Activated CD8-positive, alpha-beta T cell treated with anti-CD3 and anti-CD28 coated beads for 36 hours (primary cell): ENCODE measurements around the gene EPB41L4A. TPM values are rescaled to one million over a fixed set of nuclear protein-coding genes. Genes with fewer than 3 reads are reported as not detected.

Experiments used
- ATAC-seq: fragments of 200-7000 bp; cut with Tn5 transposase; one replicate; pipeline ENCODE4 v1.10.0; 2021; ENCODE audit warnings: mild to moderate bottlenecking, moderate library complexity
- CTCF ChIA-PET: fragments of 350-600 bp; sonication (Branson Sonifier 250); formaldehyde crosslinking; loops from one replicate; lab custom pipeline; 2021; ENCODE audit warnings: antibody characterized with exemption; lab: Charles Lee
- POLR2A ChIA-PET: fragments of 350-600 bp; sonication (Branson Sonifier 250); formaldehyde crosslinking; loops from one replicate; lab custom pipeline; 2021; ENCODE audit warnings: antibody characterized with exemption; lab: Charles Lee
- DNase-seq: peaks from one replicate; pipeline ENCODE4 v3.0.0-alpha.2; 2020
- H3K27ac Mint-ChIP-seq: one replicate; pipeline ENCODE4 v1.8.0; 2021; ENCODE audit warnings: mild to moderate bottlenecking, mixed read lengths
- H3K27me3 Mint-ChIP-seq: one replicate; pipeline ENCODE4 v1.8.0; 2021; ENCODE audit warnings: mixed read lengths
- H3K36me3 Mint-ChIP-seq: one replicate; pipeline ENCODE4 v1.8.0; 2021; ENCODE audit warnings: low read depth, mixed read lengths
- H3K4me1 Mint-ChIP-seq: one replicate; pipeline ENCODE4 v1.8.0; 2021; ENCODE audit warnings: low read depth, mixed read lengths
- H3K4me3 Mint-ChIP-seq: one replicate; pipeline ENCODE4 v1.8.0; 2021; ENCODE audit warnings: mild to moderate bottlenecking, moderate library complexity, mixed read lengths
- H3K9me3 Mint-ChIP-seq: one replicate; pipeline ENCODE4 v1.8.0; 2021; ENCODE audit warnings: mixed read lengths
- CTCF ChIP-seq: fragments of 200-600 bp; IDR thresholded peaks from one replicate; pipeline ENCODE4 v1.8.0; 2022; ENCODE audit warnings: antibody characterized with exemption, mild to moderate bottlenecking
- intact Hi-C: fragments of 100-400 bp; cut with micrococcal nuclease; formaldehyde crosslinking; loops from one replicate; pipeline ENCODE4 v1.10.0; 2022
- total RNA-seq, 2 experiments: library from RNA; stranded (reverse); gene quantifications; one replicate each; pipeline ENCODE4 v1.2.3, GENCODE V29; 2021

Gene EPB41L4A
- total RNA-seq, 2 experiments from 2014 or later = 0.25 TPM; not detected in 1

- ATAC-seq (no peak), DNase-seq (no peak)
- TF ChIP-seq CTCF = no peak
- ChIA-PET CTCF (no interaction called here), POLR2A (no interaction called here)
- Mint-ChIP-seq H3K27me3 (peaks cover 1% of the 10 kb centered on the region), H3K27ac (no peak overlapping the region), H3K36me3 (no peaks in the 10 kb centered on the region), H3K9me3 (no peaks in the 10 kb centered on the region), H3K4me1 (no peaks in the 10 kb centered on the region), H3K4me3 (no peak overlapping the region)
- intact Hi-C loops = no loop called here
Measured at GRCh38 chr5:112349371-112349770, 69.7 kb downstream of the EPB41L4A start.

GRCh38 chr5:112348915-112349314, 70.2 kb downstream of the EPB41L4A start:
- Mint-ChIP-seq H3K36me3 (no peaks in the 10 kb centered on the region), H3K9me3 (no peaks in the 10 kb centered on the region), H3K27ac (no peak overlapping the region), H3K4me3 (no peak overlapping the region), H3K27me3 (peaks cover 1% of the 10 kb centered on the region), H3K4me1 (no peaks in the 10 kb centered on the region)
- ChIA-PET POLR2A (no interaction called here), CTCF (no interaction called here)
- DNase-seq (no peak), ATAC-seq (no peak)
- intact Hi-C loops = no loop called here
- TF ChIP-seq CTCF = no peak

GRCh38 chr5:112348387-112348786, 70.7 kb downstream of the EPB41L4A start:
- ChIA-PET CTCF (no interaction called here), POLR2A (no interaction called here)
- ATAC-seq (no peak), DNase-seq (no peak)
- no peak for TF ChIP-seq CTCF
- no peak overlapping the region for H3K27ac Mint-ChIP-seq
- intact Hi-C loops = no loop called here
- H3K4me1 Mint-ChIP-seq = no peaks in the 10 kb centered on the region
- H3K9me3 Mint-ChIP-seq = no peaks in the 10 kb centered on the region
- no peaks in the 10 kb centered on the region for H3K36me3 Mint-ChIP-seq
- H3K4me3 Mint-ChIP-seq = no peak overlapping the region
- H3K27me3 Mint-ChIP-seq = peaks cover 1% of the 10 kb centered on the region

GRCh38 chr5:112346411-112347044, 72.5 kb downstream of the EPB41L4A start:
- no peak overlapping the region for H3K27ac Mint-ChIP-seq
- TF ChIP-seq CTCF = no peak
- POLR2A ChIA-PET = no interaction called here
- H3K27me3 Mint-ChIP-seq = peaks cover 1% of the 10 kb centered on the region
- H3K4me1 Mint-ChIP-seq = no peaks in the 10 kb centered on the region
- no peak for DNase-seq
- CTCF ChIA-PET = no interaction called here
- no peaks in the 10 kb centered on the region for H3K9me3 Mint-ChIP-seq
- H3K4me3 Mint-ChIP-seq = no peak overlapping the region
- intact Hi-C loops = no loop called here
- no peak for ATAC-seq
- H3K36me3 Mint-ChIP-seq = no peaks in the 10 kb centered on the region

- CTCF ChIA-PET = no interaction called here
- no peak for ATAC-seq
- POLR2A ChIA-PET = no interaction called here
- H3K4me1 Mint-ChIP-seq = no peaks in the 10 kb centered on the region
- peaks cover 5% of the 10 kb centered on the region for H3K27me3 Mint-ChIP-seq
- no peak for DNase-seq
- H3K9me3 Mint-ChIP-seq = no peaks in the 10 kb centered on the region
- no peaks in the 10 kb centered on the region for H3K36me3 Mint-ChIP-seq
- intact Hi-C loops = no loop called here
- TF ChIP-seq CTCF = no peak
- no peak overlapping the region for H3K4me3 Mint-ChIP-seq
- no peak overlapping the region for H3K27ac Mint-ChIP-seq
Measured at GRCh38 chr5:112344540-112344939, 74.5 kb downstream of the EPB41L4A start.
